Body of pancreas (tissue), 4 donors: ENCODE results near the gene COL27A1. TPM values are rescaled to one million over a fixed set of nuclear protein-coding genes. Genes with fewer than 3 reads are reported as not detected.

Experiments used
- ATAC-seq: fragments of 150-250 bp; one replicate; pipeline ENCODE4 v1.9.1; 2016
- DNase-seq, 4 donors: peaks; one replicate each; pipeline ENCODE4 v3.0.0-alpha.2; 2019
- H3K27ac ChIP-seq, 4 donors: fragments of 200-600 bp; sonication (generic); 1 replicate in 3 of 4; 2 replicates in 1 of 4; pipeline versions ENCODE4 v1.5.1 to v1.6.1; 2016 to 2019; ENCODE audit warnings: mild to moderate bottlenecking in 1 of 4, mixed read lengths in 1 of 4, moderate library complexity in 1 of 4
- H3K27me3 ChIP-seq, 2 donors: fragments of 200-600 bp; sonication (generic); one replicate each; pipeline ENCODE4 v1.6.0; 2016; ENCODE audit warnings: mild to moderate bottlenecking in 1 of 2
- H3K36me3 ChIP-seq, 2 donors: fragments of 200-600 bp; sonication (generic); replicated peaks in 1 of 2; 2 replicates each; pipeline ENCODE4 v1.5.1; 2016; ENCODE audit warnings: low read depth in 2 of 2; ENCODE audit not compliant: insufficient read depth in 1 of 2
- H3K4me1 ChIP-seq: fragments of 200-600 bp; sonication (generic); one replicate; pipeline ENCODE4 v1.6.0; 2016
- H3K4me3 ChIP-seq, 2 donors: fragments of 200-600 bp; sonication (generic); 1 replicate in 1 of 2; 2 replicates in 1 of 2; pipeline ENCODE4 v1.5.1; 2016 to 2019
- H3K9me3 ChIP-seq, 3 donors: fragments of 200-600 bp; sonication (generic); 1 replicate in 2 of 3; 2 replicates in 1 of 3; pipeline ENCODE4 v1.5.1; 2016
- POLR2A ChIP-seq, 3 donors: fragments of 450-650 bp; IDR thresholded peaks; one replicate each; pipeline ENCODE4 v1.6.1; 2016; ENCODE audit warnings: antibody characterized with exemption in 3 of 3, mild to moderate bottlenecking in 2 of 3
- WGBS, 2 donors: methylation state at CpG; one replicate each; pipeline ENCODE4 v1.1.5; 2017; 5-methylcytosine and 5-hydroxymethylcytosine counted together
- intact Hi-C: fragments of 100-400 bp; cut with DNase I; formaldehyde crosslinking; loops from one replicate; pipeline ENCODE4 v1.15.1; 2023
- total RNA-seq, 2 donors: library from RNA; depleted of rRNA; stranded (reverse); fragments of >200 nt; gene quantifications; one replicate each; pipeline ENCODE4 v1.1.0, GENCODE V29; 2016
- TF ChIP-seq, protein P1 (sequence below), 7 experiments: fragments of 450-650 bp in 4 of 7; fragments of 200-600 bp in 3 of 7; sonication (generic) in 3 of 7; IDR thresholded peaks; one replicate each; pipeline ENCODE4 v1.5.1; 2016 to 2019; ENCODE audit warnings: antibody characterized with exemption in 7 of 7

The COL27A1 gene
- total RNA-seq, 2 donors from 2014 or later: 24.1 to 58.0 TPM

DNA sequence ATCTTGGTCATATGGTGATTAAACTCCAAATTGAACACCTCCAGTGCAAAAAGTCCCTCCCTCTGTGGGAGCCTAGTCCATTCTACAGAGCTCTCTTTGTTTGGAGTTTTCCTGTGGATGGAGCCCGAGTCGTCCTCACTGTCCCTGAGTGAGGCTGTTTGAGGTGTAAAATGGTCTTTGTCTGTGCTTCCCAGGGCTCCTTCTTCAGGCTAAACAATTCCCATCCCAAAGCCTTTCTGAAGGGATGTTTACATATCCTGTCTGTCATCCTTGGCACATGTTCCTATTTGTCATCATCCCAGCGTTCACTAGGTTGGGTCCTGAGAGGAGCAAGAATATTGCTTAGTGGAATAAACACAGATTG, 68.9 kb downstream of the COL27A1 start:
- intact Hi-C loops: no loop called here
- H3K27ac ChIP-seq: no peak overlapping the region
- H3K9me3 ChIP-seq: no peaks in the 10 kb centered on the region
- no peak for TF ChIP-seq POLR2A (IDR thresholded peaks at IDR 0.05)
- TF ChIP-seq, protein P1, sequence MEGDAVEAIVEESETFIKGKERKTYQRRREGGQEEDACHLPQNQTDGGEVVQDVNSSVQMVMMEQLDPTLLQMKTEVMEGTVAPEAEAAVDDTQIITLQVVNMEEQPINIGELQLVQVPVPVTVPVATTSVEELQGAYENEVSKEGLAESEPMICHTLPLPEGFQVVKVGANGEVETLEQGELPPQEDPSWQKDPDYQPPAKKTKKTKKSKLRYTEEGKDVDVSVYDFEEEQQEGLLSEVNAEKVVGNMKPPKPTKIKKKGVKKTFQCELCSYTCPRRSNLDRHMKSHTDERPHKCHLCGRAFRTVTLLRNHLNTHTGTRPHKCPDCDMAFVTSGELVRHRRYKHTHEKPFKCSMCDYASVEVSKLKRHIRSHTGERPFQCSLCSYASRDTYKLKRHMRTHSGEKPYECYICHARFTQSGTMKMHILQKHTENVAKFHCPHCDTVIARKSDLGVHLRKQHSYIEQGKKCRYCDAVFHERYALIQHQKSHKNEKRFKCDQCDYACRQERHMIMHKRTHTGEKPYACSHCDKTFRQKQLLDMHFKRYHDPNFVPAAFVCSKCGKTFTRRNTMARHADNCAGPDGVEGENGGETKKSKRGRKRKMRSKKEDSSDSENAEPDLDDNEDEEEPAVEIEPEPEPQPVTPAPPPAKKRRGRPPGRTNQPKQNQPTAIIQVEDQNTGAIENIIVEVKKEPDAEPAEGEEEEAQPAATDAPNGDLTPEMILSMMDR (IDR thresholded peaks at IDR 0.05): no peak
- no peaks in the 10 kb centered on the region for H3K4me1 ChIP-seq
- 43 to 56% methylated on average over 3 of the region's 3 CpGs for WGBS, 2 donors
- DNase-seq (no peak), ATAC-seq (no peak)
- no peak overlapping the region for H3K4me3 ChIP-seq
- H3K27me3 ChIP-seq: no peaks in the 10 kb centered on the region
- H3K36me3 ChIP-seq: no peaks in the 10 kb centered on the region

DNA sequence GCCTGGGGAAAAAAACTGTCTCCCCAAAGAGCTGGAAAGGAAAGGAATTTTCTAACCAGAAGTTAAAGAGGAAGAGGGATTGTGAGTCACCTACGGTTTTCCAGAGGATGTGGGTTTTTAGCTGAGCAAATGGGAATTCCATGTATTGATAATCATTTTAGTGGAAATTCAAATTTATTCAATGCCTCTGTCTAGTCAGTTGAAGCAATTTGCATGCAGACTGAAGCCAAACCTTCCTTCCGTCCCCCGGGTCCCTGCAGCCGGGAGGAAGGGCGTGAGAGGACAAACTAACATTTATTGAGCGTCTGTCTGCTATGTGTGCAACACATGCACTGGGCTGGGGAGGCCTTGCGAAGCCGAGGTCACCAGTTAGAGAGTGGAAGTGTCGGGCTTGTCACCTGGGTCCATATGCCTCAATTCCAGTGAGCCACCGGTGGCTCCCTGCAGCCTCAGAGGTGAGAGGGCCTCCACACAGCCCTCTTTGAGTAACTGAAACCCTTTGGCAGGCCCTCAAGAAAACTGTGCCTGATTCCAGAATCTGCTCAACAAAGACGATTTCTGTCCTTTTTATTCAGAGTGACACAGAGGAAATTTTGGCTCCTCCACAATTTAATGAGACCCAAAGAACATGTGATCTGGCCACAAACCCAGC, 70.3 kb downstream of the COL27A1 start:
- no peak for DNase-seq
- Histone ChIP-seq H3K4me3 (no peak overlapping the region), H3K36me3 (no peaks in the 10 kb centered on the region), H3K27ac (no peak overlapping the region), H3K9me3 (no peaks in the 10 kb centered on the region), H3K27me3 (no peaks in the 10 kb centered on the region), H3K4me1 (no peaks in the 10 kb centered on the region)
- WGBS, 2 donors: 79 to 81% methylated on average over 7 to 11 of the region's 11 CpGs
- intact Hi-C loops: no loop called here
- TF ChIP-seq, protein P1 (IDR thresholded peaks at IDR 0.05): no peak
- TF ChIP-seq POLR2A (IDR thresholded peaks at IDR 0.05): no peak
- ATAC-seq: no peak

DNA sequence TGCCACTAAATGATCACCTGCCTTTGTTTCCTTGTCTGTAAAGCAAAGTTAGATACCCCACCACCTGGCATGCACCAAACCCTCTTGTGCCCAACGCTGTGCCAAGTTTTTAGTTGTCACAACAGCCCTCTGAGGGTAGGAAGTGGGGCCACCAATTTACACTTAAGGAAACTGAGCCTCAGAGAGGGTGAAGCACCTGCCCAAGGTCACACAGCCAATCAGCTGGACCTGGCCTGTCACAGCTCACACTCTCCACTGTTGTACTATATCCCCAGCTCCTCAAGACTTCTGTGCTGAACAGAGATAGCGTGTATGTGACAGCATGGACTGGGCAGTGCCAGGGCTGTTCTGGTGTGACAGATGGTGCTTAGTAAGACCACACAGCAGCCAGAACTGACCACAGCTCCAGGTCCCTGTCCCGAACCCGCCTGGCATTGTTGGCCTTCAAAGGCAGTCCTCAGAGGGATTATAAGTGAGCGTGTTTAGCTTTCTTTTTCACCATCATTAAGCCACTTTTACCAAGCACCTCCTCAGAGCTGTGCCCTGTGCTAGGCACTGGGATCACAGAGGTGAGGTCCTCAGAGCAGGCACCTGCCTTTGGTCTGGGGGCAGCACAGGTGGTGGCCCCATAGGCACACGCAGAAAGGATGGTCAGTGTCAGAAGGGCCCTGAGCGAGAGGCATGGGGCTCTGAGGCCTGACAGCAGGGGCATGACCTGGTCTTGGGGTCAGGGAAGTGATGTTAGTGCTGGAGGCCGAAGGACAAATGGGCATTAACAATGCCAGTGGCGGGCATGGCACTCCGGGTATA, 71.1 kb downstream of the COL27A1 start:
- DNase-seq (no peak), ATAC-seq (no peak)
- Histone ChIP-seq H3K4me3 (no peak overlapping the region), H3K4me1 (no peaks in the 10 kb centered on the region), H3K27me3 (no peaks in the 10 kb centered on the region), H3K36me3 (no peaks in the 10 kb centered on the region), H3K27ac (no peak overlapping the region), H3K9me3 (no peaks in the 10 kb centered on the region)
- 87 to 96% methylated on average over 10 of the region's 10 CpGs for WGBS, 2 donors
- intact Hi-C loops: no loop called here
- TF ChIP-seq, protein P1 (IDR thresholded peaks at IDR 0.05): no peak

DNA sequence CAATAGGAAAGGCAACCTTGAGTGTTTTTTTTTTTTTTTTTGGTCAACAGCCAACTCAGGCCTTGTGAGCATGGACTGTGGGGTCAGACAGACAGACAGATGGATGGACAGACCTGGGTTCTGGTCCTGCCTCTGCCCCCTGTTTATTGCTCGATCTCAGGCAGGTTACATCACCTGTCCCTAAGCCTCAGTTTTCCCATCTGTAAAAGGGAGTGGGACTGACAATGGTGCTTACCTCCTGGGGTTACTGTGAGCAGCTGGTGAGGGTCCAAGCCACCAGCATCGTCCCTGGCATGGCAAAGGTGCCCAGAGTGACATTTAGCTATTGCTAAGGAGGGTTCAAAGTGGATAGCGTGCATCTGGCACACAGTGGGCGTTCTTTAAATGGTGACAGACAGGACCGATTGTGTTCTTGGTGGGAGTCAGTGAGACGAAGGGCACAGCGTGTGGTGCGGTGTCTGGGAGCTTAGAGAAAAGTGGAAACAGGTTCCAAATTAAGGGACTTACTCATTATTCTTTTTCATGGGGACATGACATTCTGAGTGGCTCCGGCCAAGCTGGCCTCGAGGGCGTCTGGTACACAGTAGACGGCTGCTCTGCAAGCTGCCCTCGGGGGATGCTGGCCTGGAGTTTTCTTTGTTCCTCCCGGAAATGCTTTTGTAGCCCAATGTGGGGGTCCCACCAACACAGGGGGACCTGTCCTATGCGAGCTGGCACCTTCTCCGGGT, 72.1 kb downstream of the COL27A1 start:
- TF ChIP-seq, protein P1 (IDR thresholded peaks at IDR 0.05): no peak
- no peak for TF ChIP-seq POLR2A (IDR thresholded peaks at IDR 0.05)
- no peaks in the 10 kb centered on the region for H3K27me3 ChIP-seq
- intact Hi-C loops: no loop called here
- no peak overlapping the region for H3K27ac ChIP-seq
- H3K4me3 ChIP-seq: no peak overlapping the region
- H3K9me3 ChIP-seq: no peaks in the 10 kb centered on the region
- H3K36me3 ChIP-seq: no peaks in the 10 kb centered on the region
- 90% methylated on average over 14 to 16 of the region's 16 CpGs for WGBS, 2 donors
- DNase-seq (no peak), ATAC-seq (no peak)
- no peaks in the 10 kb centered on the region for H3K4me1 ChIP-seq
